ENCODE results near the gene CDKN2C.

DNA sequence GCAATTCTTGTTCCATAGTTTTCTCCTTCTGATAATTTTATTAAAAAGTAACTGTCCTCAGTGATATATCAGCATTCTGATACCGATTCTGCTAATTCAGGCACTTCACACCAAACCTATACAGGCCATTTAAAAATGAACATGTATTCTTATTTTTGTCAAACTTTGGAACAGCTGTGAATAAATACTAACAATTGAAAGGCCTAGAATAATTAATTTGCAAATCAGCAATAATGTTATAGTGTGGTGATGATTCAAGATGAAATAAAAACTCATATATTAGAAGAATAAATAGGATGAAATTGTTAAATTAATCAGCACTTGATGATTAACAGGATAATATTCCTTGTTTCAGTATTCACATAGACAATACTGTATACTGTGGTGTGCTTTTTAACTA is 9.9 kb downstream of the CDKN2C start:
- TF ChIP-seq, protein P1, sequence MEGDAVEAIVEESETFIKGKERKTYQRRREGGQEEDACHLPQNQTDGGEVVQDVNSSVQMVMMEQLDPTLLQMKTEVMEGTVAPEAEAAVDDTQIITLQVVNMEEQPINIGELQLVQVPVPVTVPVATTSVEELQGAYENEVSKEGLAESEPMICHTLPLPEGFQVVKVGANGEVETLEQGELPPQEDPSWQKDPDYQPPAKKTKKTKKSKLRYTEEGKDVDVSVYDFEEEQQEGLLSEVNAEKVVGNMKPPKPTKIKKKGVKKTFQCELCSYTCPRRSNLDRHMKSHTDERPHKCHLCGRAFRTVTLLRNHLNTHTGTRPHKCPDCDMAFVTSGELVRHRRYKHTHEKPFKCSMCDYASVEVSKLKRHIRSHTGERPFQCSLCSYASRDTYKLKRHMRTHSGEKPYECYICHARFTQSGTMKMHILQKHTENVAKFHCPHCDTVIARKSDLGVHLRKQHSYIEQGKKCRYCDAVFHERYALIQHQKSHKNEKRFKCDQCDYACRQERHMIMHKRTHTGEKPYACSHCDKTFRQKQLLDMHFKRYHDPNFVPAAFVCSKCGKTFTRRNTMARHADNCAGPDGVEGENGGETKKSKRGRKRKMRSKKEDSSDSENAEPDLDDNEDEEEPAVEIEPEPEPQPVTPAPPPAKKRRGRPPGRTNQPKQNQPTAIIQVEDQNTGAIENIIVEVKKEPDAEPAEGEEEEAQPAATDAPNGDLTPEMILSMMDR (IDR thresholded peaks at IDR 0.05), result no peak
- TF ChIP-seq SIN3A (IDR thresholded peaks at IDR 0.05; ENCODE audit: borderline replicate concordance, insufficient read depth, low read depth, low read length) (no peak), POLR2AphosphoS5 (IDR thresholded peaks at IDR 0.05; ENCODE audit: low read depth, low read length) (no peak)

Data from Panc1 (cell line).